HG03457 (cell line): ENCODE measurements around the gene SMIM22.

Source experiments
- ATAC-seq: cut with Tn5 transposase; IDR thresholded peaks from one replicate; pipeline ENCODE4 v1.9.1; 2021; ENCODE audit warnings: moderate number of reproducible peaks; ENCODE audit not compliant: unreplicated experiment

The SMIM22 gene

DNA sequence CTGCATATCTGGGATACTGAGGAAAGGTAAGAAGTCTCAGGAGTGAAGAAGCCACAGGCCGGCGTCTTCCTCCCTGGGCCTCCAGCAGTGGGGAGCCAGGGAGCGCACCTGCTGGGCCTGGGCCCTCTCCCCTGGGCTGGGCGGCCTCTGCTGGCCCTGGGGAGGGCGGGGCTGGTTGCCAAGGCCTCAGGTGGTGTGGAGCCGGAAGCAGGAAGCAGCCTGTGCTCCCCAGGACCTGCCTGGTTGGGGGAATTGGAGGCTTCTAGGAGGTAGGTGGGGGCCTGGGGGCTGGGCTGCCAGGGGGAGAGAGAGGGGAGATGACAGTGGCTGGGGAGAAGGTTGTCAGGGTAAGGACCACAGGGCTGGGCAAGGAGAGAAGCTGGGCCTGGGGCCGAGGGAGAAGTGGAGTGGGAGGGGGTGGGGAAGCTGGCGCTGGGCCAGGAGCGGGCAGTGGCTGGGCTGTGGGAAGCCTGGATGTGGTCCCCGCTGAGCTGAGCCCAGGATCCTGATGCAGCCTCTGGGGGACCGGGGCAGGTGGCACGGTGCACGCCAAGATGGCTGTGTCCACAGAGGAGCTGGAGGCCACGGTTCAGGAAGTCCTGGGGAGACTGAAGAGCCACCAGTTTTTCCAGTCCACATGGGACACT lies at the start of gene SMIM22:
SMIM22 (plus strand) TSS at position 189 of the 647 bp plus-strand sequence; CDS start at position 555, 366 bp downstream.
- no peak for ATAC-seq

DNA sequence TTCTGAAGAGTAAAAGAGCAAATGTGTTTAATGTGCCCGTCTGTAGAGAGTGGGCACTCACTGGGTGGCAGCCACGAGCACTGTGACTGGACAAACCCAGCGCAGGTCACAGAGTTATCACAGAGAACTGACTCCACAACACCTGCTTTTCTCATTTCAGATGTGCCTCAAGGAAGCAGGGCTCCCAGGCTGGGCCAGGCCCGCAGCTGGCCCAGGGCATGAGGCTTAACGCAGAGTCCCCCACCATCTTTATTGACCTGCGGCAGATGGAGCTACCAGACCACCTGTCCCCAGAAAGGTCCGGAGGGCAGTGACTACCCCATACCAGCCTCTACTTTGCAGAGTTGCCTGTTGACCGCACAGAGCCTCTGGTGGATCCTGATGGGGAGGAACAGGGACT lies 49.0 kb upstream of the SMIM22 start:
- no peak for ATAC-seq

GRCh38 chr16:4746991-4747574 lies 48.1 kb upstream of the SMIM22 start:
- ATAC-seq = no peak

DNA sequence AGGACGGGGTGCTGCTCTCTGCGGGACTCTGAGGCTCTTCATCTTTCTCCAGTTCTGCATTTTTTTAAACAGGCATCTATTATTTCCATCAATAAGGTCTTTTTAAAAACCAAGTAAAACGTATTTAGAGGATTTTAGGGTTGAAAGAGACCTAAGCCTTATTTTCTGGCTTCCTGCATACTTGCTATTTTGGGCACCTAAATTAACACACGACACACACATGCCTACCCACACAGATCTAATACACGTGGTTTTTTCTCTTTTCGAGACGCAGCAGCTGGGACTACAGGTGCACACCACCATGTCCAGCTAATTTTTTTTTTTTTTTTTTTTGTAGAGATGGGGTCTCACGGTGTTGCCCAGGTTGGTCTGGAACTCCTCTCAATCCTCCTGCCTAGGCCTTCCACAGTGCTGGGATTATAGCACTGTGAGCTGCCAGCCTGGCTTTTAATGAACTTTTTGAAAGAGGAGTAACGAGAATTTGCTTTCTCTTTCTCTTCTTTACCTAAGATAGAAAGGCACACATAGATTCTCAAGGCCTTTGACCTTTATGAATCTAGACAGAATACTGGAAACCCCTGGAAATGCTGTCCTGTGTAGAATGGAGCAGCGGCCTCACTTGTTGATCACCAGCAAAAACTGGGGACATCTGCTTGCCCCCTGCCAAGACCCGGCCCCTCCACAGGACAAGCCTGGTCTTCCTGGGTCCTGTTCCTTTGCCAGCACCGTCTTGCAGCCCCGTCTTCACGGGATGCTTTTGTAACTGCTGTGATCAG lies 47.1 kb upstream of the SMIM22 start:
- no peak for ATAC-seq

- ATAC-seq = no peak
Observed at GRCh38 chr16:4748682-4749411, 46.3 kb upstream of the SMIM22 start.

- ATAC-seq = no peak
Observed at GRCh38 chr16:4749700-4750257, 45.4 kb upstream of the SMIM22 start.

- no peak for ATAC-seq
Observed at GRCh38 chr16:4750896-4751295, 44.3 kb upstream of the SMIM22 start.

DNA sequence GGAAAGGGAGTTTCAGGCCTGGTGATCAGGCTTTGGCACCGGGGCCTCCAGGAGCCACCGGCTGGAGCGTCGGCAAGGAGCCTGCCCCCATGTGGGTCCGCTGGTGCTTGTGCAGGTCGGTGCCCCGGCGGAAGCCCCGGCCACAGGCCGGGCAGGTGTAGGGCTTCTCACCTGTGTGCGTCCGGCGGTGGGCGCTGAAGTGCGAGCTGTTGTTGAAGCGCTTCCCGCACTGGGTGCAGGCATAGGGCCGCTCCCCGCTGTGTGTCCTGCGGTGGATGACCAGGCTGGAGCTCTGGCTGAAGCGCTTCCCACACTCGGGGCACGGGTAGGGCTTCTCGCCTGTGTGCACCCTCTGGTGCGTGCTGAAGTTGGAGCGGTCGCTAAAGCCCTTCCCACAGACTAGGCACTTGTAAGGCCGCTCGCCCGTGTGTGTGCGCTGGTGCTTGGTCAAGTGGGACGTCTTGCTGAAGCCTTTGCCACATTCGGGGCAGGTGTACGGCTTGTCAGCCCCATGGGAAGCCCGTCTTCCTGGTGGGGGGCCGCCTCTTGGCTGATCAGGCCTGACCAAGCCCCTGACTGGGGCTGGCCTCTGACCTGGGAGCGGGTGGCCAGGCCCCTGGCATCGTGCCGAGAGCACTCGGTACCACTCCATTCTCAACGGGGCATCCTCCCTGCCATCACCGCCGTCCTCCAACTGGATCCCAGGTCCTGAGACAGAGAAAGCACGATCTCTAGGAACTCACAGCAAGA lies 42.6 kb upstream of the SMIM22 start:
- ATAC-seq = no peak

- no peak for ATAC-seq
Observed at GRCh38 chr16:4753227-4753626, 41.9 kb upstream of the SMIM22 start.

- no peak for ATAC-seq
Observed at GRCh38 chr16:4754865-4755264, 40.3 kb upstream of the SMIM22 start.

DNA sequence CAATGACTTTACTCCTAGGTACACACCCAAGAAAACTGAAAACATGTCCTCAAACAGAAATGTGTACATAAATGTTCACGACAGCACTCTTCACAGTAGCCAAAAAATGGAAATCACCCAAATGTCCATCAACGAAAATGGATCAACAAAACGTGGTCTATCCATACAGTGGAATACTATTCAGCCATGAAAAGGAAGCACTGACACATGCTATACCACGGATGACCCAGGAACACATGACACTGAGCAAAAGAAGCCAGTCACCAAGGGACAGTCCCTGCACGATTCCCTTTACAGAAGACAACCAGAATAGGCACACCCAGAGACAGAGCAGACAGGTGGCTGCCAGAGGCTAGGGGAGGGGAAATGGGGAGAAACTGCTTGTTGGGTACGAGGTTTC lies 39.5 kb upstream of the SMIM22 start:
- ATAC-seq = no peak

GRCh38 chr16:4760221-4760910 lies 34.8 kb upstream of the SMIM22 start:
- ATAC-seq = no peak

GRCh38 chr16:4762205-4762604 lies 33.0 kb upstream of the SMIM22 start:
- no peak for ATAC-seq

DNA sequence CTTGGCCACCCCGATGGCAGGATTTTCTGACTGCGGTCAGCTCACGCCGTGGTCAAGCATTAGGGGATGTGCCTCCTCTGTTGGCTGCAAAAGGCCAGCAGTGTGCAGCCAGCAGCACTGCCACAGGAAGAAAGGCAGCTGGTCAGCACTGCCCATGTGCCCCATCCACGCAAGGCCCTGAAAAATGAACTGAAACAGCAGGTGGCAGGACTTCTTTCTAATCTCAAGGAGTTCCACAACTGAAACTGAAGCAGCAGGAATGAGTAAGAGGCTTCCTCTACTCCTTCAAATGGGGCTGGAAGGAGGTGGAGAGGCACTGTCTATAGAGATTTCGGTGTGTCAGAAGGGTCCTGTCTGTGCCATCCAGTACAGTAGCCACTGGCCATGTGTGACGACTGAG lies 31.4 kb upstream of the SMIM22 start:
- ATAC-seq = no peak

- no peak for ATAC-seq
Observed at GRCh38 chr16:4765511-4766474, 29.4 kb upstream of the SMIM22 start.

GRCh38 chr16:4766875-4767628 lies 28.1 kb upstream of the SMIM22 start, which contains the start of gene ZNF500:
Gene ZNF500, minus strand, starts transcription at chr16:4767162. Its CDS starts 1,184 bp downstream, at chr16:4765978.
- ATAC-seq = peak; percentile 63

DNA sequence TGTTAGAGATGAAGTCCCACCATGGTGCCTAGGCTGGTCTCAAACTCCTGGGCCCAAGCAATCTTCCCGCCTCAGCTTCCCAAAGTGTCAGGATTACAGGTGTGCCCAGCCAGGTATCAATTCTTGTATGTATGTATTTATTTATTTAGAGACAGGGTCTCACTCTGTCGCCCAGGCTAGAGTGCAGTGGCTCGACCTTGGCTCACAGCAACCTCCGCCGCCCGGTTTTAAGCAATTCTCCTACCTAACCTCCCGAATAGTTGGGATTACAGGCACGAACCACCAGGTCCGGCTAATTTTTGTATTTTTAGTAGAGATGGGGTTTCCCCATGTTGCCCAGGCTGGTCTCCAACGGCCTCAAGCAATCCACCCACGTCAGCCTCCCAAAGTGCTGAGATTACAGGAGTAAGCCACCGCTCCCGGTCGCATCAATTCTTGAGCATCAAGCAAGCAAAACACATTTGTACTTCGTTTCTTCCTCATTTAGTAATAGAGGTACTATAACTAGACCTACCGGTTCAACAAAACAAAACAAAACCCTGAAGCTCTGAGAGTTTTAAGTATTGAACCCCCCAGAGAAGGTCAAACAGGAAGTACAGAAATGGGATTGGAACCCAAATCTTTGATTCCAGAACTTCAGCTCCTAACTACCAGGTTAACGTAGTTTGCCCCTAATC lies 27.2 kb upstream of the SMIM22 start:
- ATAC-seq = peak; percentile 6
